Type B pancreatic cell (in vitro differentiated cells): ENCODE data around the gene CCDC9B. TPM values are rescaled to one million over a fixed set of nuclear protein-coding genes. Genes with fewer than 3 reads are reported as not detected.

Experiments used
- DNase-seq: peaks from one replicate; pipeline ENCODE4 v3.0.0; 2021; ENCODE audit warnings: mixed read lengths; ENCODE audit not compliant: unreplicated experiment; ENCODE audit errors: extremely low spot score
- H3K27ac Mint-ChIP-seq: 2 replicates; pipeline ENCODE4 v1.8.0; 2021; ENCODE audit warnings: mild to moderate bottlenecking, mixed read lengths
- H3K27me3 Mint-ChIP-seq: 2 replicates; pipeline ENCODE4 v1.8.0; 2021; ENCODE audit warnings: mixed read lengths
- H3K36me3 Mint-ChIP-seq: 2 replicates; pipeline ENCODE4 v1.8.0; 2021; ENCODE audit warnings: mixed read lengths
- H3K4me1 Mint-ChIP-seq: one replicate; pipeline ENCODE4 v1.8.0; 2021; ENCODE audit warnings: mixed read lengths; ENCODE audit not compliant: unreplicated experiment
- H3K4me3 Mint-ChIP-seq: 2 replicates; pipeline ENCODE4 v1.8.0; 2021; ENCODE audit warnings: mild to moderate bottlenecking, mixed read lengths
- H3K9me3 Mint-ChIP-seq: 2 replicates; pipeline ENCODE4 v1.8.0; 2021; ENCODE audit warnings: mixed read lengths
- total RNA-seq: library from RNA; stranded (reverse); gene quantifications from 2 replicates; pipeline ENCODE4 v1.2.1, GENCODE V29; 2021; ENCODE audit warnings: low replicate concordance
- TF ChIP-seq, protein P1 (sequence below): fragments of 200-600 bp; sonication (generic); conservative IDR thresholded peaks from 2 replicates; pipeline ENCODE4 v1.5.0; 2021; ENCODE audit warnings: antibody characterized with exemption, mild to moderate bottlenecking

CCDC9B gene
- total RNA-seq, 1 donor from 2014 or later, result 2.4 TPM

DNA sequence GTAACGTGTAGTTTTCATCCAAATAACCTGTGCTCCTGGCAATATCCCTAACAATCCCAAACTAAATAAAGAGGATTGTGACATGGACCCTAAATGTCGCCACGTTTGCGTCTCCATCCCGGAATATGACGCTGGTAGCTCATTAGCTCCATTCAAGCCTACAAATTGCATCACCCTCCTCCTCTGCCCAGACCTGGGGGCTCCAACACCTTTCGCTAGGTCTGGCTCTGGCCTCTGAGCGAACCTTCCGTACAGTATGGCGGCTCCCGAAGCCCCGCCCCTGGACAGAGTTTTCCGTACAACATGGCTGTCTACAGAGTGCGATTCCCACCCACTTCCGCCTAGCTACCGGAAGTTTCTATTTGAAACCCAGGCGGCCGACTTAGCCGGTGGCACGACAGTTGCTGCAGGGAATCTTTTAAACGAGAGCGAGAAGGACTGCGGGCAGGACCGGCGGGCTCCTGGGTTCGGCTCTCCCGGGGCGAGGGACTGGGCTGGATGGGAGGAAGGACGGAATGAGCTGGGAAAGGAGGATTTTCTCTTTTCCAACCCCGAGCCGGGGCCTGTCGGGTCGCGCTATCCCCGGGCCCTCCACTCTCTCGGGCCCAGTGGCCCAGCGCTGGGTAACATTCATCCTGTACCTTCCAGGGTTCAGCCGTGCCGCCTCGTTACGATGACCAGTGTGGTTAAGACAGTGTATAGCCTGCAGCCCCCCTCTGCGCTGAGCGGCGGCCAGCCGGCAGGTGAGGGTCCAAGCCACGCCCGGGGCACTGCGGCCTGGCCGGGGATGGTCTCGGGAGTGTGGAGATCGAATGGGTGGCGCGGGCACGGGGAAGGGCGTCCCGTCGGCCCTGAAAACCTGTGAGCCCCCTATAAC lies 42.1 kb upstream of the CCDC9B start, which contains the start of gene KNSTRN:
Gene KNSTRN, plus strand, starts transcription at position 142 of the 877 bp plus-strand sequence. Its CDS starts 115 bp downstream, at position 257.
- Mint-ChIP-seq H3K27me3 (peaks cover 4% of the 10 kb centered on the region), H3K4me1 (peaks cover 20% of the 10 kb centered on the region), H3K36me3 (peaks cover 16% of the 10 kb centered on the region)

DNA sequence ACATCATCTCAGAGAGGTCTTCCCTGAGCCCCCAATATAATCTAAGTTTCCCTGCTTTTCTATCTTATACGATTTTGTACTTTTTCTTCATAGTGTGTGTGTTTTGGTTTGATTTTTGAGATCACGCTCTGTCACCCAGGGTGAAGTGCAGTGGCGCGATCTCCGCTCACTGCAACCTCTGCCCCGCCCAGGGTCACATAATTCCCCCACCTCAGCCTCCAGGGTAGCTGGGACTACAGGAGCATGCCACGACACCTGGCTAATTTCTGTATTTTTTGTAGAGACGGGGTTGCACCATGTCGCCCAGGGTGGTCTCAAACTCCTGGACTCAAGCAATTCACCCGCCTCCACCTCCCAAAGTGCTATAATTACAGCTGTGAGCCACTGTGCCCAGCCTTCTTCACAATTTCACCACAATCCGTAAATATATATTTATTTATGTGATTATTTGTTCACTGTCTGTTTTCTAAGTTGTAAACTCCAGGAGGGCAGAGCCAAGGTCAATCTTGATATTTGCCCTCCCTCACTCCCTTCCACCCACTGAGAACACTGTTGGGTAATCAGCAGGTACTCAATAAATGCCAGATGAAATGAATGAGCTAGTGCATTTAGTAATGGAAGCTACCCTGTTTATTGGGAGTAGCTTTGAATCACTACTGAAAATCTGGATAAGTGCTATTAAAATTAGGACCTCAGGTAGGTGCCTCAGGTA lies 41.2 kb upstream of the CCDC9B start:
- Mint-ChIP-seq H3K4me1 (peaks cover 20% of the 10 kb centered on the region), H3K4me3 (no peak overlapping the region), H3K27ac (no peak overlapping the region), H3K36me3 (peaks cover 9% of the 10 kb centered on the region), H3K9me3 (no peaks in the 10 kb centered on the region), H3K27me3 (peaks cover 4% of the 10 kb centered on the region)
- TF ChIP-seq, protein P1, sequence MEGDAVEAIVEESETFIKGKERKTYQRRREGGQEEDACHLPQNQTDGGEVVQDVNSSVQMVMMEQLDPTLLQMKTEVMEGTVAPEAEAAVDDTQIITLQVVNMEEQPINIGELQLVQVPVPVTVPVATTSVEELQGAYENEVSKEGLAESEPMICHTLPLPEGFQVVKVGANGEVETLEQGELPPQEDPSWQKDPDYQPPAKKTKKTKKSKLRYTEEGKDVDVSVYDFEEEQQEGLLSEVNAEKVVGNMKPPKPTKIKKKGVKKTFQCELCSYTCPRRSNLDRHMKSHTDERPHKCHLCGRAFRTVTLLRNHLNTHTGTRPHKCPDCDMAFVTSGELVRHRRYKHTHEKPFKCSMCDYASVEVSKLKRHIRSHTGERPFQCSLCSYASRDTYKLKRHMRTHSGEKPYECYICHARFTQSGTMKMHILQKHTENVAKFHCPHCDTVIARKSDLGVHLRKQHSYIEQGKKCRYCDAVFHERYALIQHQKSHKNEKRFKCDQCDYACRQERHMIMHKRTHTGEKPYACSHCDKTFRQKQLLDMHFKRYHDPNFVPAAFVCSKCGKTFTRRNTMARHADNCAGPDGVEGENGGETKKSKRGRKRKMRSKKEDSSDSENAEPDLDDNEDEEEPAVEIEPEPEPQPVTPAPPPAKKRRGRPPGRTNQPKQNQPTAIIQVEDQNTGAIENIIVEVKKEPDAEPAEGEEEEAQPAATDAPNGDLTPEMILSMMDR, result no peak
- no peak for DNase-seq

More for the DNA sequence above, 42.1 kb upstream of the CCDC9B start, which contains the start of gene KNSTRN:
- Mint-ChIP-seq H3K27ac (peak within 1 kb of the TSS; percentile 89), H3K4me3 (peak within 1 kb of the TSS; percentile 100), H3K9me3 (no peaks in the 10 kb centered on the region)
- TF ChIP-seq, protein P1, result no peak
- DNase-seq, result peak; percentile 87

DNA sequence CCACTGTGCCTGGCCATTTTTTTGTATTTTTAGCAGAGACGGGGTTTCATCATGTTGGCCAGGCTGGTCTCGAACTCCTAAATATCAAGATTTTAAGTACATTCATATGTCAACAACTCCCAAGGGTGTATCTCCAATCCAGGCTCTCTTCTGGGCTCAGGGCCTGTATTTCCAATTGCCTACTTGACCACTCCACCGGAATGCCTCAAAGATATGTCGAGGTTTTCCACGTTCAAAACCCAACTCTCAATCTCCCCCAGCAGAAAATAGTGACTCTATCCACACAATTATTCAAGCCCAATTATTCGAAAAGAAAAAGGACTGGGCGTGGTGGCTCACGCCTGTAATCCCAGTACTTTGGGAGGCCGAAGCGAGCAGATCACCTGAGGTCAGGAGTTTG lies 39.9 kb upstream of the CCDC9B start:
- H3K36me3 Mint-ChIP-seq, result peaks cover 5% of the 10 kb centered on the region
- no peak for DNase-seq
- peaks cover 4% of the 10 kb centered on the region for H3K27me3 Mint-ChIP-seq
- no peak overlapping the region for H3K4me3 Mint-ChIP-seq
- no peaks in the 10 kb centered on the region for H3K9me3 Mint-ChIP-seq
- peaks cover 20% of the 10 kb centered on the region for H3K4me1 Mint-ChIP-seq
- TF ChIP-seq, protein P1, result no peak
- no peak overlapping the region for H3K27ac Mint-ChIP-seq

DNA sequence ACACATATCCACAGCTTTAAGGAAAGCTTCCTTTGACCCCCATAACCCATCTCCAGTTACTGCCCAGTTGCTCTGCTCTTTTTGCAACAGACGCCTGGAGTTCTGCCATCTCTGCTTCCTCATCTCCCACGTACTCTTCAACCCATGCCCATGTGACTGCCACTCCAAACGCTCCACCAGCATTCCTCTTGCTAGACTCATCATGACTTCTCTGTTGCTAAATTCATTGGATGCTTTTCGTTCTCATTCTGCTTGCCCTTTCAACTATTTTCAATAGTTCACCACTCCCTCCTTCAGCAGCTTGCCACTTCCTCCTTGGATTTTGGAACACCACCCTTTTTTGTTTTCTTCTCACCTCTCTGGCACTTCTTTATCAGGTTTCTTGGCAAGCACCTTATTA lies 39.1 kb upstream of the CCDC9B start:
- no peak overlapping the region for H3K4me3 Mint-ChIP-seq
- no peak for DNase-seq

DNA sequence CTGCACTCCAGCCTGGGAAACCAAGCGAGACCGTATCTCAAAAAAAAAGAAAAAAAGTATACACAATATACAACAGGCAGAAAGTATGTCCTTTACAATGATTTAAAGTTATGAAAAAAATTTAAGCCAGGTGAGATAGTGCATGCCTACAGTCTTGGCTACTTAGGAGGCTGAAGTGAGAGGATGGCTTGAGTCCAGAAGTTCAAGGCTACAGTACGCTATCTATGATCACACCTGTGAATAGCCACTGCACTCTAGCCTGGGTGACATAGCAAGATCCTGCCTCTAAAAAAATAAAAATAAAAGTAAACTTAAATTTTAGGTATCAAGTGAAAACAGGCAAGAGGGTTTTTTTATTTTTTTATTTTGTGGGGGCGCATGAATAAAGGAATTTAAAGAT lies 38.6 kb upstream of the CCDC9B start:
- TF ChIP-seq, protein P1, result no peak
- Mint-ChIP-seq H3K9me3 (no peaks in the 10 kb centered on the region), H3K27ac (no peak overlapping the region), H3K4me3 (no peak overlapping the region), H3K36me3 (no peaks in the 10 kb centered on the region), H3K27me3 (peaks cover 6% of the 10 kb centered on the region), H3K4me1 (peaks cover 15% of the 10 kb centered on the region)
- no peak for DNase-seq

More for the DNA sequence above, 39.1 kb upstream of the CCDC9B start:
- H3K36me3 Mint-ChIP-seq, result no peaks in the 10 kb centered on the region
- H3K27me3 Mint-ChIP-seq, result peaks cover 6% of the 10 kb centered on the region
- peaks cover 19% of the 10 kb centered on the region for H3K4me1 Mint-ChIP-seq
- H3K27ac Mint-ChIP-seq, result no peak overlapping the region
- TF ChIP-seq, protein P1, result no peak
- no peaks in the 10 kb centered on the region for H3K9me3 Mint-ChIP-seq
